ENCODE results near the gene ANXA1.

ANXA1 gene

DNA sequence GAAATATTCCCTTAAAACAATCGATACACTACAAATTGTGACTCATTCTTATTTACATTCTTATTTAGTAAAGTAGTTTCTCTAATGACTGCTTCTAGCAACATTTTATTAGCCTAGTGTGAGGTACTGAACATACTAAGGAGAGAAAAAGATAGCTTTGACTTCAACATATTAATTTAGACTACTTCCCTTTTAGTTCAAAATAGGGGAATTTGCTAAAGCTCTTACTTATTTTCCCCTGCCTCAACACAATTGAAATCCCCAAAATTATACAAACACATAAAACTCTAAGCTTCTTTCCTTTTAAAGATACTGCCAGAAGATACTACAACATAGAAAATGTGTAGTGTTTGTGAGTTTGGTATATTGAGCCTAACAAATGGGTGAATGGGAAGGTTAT is 55.2 kb downstream of the ANXA1 start:
- no peak for DNase-seq (ENCODE audit: low spot score)
- FAIRE-seq, result no peak

GRCh38 chr9:73210886-73211666 is 59.4 kb downstream of the ANXA1 start:
- FAIRE-seq (no peak), DNase-seq (ENCODE audit: low spot score) (no peak)

- no peak for FAIRE-seq
- DNase-seq (ENCODE audit: low spot score), result no peak
These were observed 61.6 kb downstream of the ANXA1 start for GRCh38 chr9:73213300-73213699.

DNA sequence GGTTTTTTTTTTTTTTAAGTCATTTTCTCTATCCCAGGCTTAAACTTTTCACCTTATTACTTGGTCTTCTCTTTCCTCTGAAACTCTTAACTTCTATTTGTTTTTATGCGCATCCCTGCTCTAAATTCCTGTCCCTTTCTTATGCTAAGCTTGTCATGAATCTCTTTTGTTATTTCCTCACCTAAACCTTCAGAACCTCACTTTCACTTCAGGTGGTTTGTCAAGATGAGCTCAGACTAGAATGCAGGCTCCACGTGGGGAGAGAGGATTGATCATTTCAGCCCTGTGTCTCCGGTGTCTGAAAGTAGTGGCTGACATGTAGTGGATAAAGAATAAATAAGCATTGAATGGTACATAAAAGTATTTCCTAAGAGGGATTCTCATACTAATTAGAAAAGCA is 63.6 kb downstream of the ANXA1 start:
- no peak for DNase-seq (ENCODE audit: low spot score)
- no peak for FAIRE-seq

DNA sequence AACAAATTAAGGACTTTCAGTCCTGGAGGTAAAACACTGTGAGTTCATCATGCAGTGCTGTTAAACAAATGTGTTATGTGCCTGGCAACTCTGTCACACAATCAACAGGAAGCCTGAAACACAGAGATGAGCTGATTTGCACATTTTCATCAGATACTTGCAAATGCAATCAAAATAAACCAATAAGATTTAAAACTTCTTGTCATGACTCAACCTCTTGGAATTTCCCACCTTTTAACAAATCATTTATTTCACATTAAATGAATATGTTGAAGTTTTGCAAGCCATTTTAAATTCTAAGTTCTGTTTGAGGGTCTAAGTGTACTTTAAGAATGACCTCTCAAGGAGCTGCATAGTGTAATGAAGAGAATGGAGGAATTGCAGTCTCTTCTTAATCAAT is 64.4 kb downstream of the ANXA1 start:
- FAIRE-seq (no peak), DNase-seq (ENCODE audit: low spot score) (no peak)
